Hepatocyte (in vitro differentiated cells): ENCODE measurements around the gene WDFY2.

Experiments
- CTCF ChIP-seq: fragments of 200-600 bp; sonication (generic); IDR thresholded peaks from 2 replicates; pipeline ENCODE4 v1.5.1; 2016; ENCODE audit warnings: antibody characterized with exemption, mild to moderate bottlenecking; ENCODE audit not compliant: poor library complexity
- EZH2phosphoT487 ChIP-seq: fragments of 200-600 bp; sonication (generic); IDR thresholded peaks from one replicate; pipeline ENCODE4 v1.6.1; 2018; ENCODE audit warnings: antibody characterized with exemption, mild to moderate bottlenecking, low read depth, moderate library complexity; ENCODE audit not compliant: unreplicated experiment, severe bottlenecking

- TF ChIP-seq CTCF (no peak), EZH2phosphoT487 (no peak)
Observed at GRCh38 chr13:51556740-51557139, 27.5 kb upstream of the WDFY2 start.
